NCI-H345 (cell line): ENCODE measurements around the gene PEX14.

ENCODE experiments used
- DNase-seq: peaks from one replicate; lab custom pipeline; 2025; lab: John Stamatoyannopoulos, UW

Gene PEX14

GRCh38 chr1:10597492-10598388, 123.0 kb downstream of the PEX14 start:
- no peak for DNase-seq

GRCh38 chr1:10598389-10598702, 123.6 kb downstream of the PEX14 start:
- DNase-seq: no peak

- no peak for DNase-seq
Observed at GRCh38 chr1:10599194-10599861, 124.6 kb downstream of the PEX14 start.

- DNase-seq: no peak
Observed at GRCh38 chr1:10601342-10602070, 126.8 kb downstream of the PEX14 start.

- no peak for DNase-seq
Observed at GRCh38 chr1:10602936-10603335, 128.2 kb downstream of the PEX14 start.

GRCh38 chr1:10604966-10605365, 130.2 kb downstream of the PEX14 start:
- no peak for DNase-seq

- no peak for DNase-seq
Observed at GRCh38 chr1:10606064-10606463, 131.3 kb downstream of the PEX14 start.

GRCh38 chr1:10607228-10607627, 132.5 kb downstream of the PEX14 start:
- DNase-seq: no peak

GRCh38 chr1:10608690-10609089, 133.9 kb downstream of the PEX14 start:
- DNase-seq: no peak

GRCh38 chr1:10610901-10611600, 136.3 kb downstream of the PEX14 start:
- DNase-seq: no peak

- no peak for DNase-seq
Observed at GRCh38 chr1:10612436-10613160, 137.8 kb downstream of the PEX14 start.

GRCh38 chr1:10613340-10613739, 138.6 kb downstream of the PEX14 start:
- DNase-seq: no peak

GRCh38 chr1:10613861-10614260, 139.1 kb downstream of the PEX14 start:
- no peak for DNase-seq

- no peak for DNase-seq
Observed at GRCh38 chr1:10614377-10615225, 139.9 kb downstream of the PEX14 start.

- DNase-seq: no peak
Observed at GRCh38 chr1:10615332-10615731, 140.6 kb downstream of the PEX14 start.

- no peak for DNase-seq
Observed at GRCh38 chr1:10615932-10616671, 141.4 kb downstream of the PEX14 start.

- DNase-seq: no peak
Observed at GRCh38 chr1:10616696-10617095, 141.9 kb downstream of the PEX14 start.

- DNase-seq: no peak
Observed at GRCh38 chr1:10617318-10617717, 142.6 kb downstream of the PEX14 start.

GRCh38 chr1:10617931-10618885, 143.5 kb downstream of the PEX14 start:
- DNase-seq: no peak
